Measurements from ENCODE around the gene PRKACA.

PRKACA gene

DNA sequence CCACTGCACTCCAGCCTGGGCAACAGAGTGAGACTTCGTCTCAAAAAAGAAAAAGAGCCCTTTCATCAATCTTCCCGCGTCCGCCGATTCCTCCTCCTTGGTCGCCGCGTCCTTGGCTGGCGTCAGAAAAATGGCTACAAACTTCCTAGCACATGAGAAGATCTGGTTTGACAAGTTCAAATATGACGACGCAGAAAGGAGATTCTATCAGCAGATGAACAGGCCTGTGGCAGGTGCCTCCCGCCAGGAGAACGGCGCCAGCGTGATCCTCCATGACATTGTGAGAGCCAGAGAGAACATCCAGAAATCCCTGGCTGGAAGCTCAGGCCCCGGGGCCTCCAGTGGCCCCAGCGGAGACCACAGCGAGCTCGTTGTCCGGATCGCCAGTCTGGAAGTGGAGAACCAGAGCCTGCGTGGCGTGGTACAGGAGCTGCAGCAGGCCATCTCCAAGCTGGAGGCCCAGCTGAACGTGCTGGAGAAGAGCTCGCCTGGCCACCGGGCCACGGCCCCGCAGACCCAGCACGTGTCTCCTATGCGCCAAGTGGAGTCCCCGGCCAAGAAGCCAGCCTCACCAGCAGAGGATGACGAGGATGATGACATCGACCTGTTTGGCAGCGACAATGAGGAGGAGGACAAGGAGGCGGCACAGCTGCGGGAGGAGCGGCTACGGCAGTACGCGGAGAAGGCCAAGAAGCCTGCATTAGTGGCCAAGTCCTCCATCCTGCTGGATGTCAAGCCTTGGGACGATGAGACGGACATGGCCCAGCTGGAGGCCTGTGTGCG is 47.1 kb downstream of the PRKACA start:
- DNase-seq (ENCODE audit: low read depth): no peak
- no peak for TF ChIP-seq CTCF (conservative IDR thresholded peaks at IDR 0.05; ENCODE audit: low read depth, low read length)
- no peak overlapping the region for H3K4me3 ChIP-seq (ENCODE audit: low read depth, low read length)

DNA sequence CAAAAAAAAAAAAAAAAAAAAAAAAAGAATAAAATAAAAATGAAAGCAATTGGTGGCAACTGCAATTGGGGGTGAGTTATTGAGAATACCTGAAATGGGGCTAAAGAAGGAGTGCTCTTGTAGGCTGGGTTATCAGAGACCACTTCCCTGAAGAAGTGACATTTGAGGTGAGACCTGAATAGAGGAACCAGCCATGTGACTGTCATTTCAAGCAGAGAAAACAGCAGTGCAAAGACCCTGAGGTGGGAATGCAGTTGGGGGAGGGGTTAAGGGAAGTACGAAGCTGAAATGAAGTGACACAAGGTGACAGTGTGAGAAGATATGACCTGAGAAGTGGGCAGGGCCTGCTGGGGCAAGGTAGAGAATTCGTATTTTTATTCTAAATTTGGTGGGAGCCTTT is 51.4 kb downstream of the PRKACA start:
- no peak for DNase-seq (ENCODE audit: low read depth)
- no peak overlapping the region for H3K4me3 ChIP-seq (ENCODE audit: low read depth, low read length)
- no peak for TF ChIP-seq CTCF (conservative IDR thresholded peaks at IDR 0.05; ENCODE audit: low read depth, low read length)

- no peak overlapping the region for H3K4me3 ChIP-seq (ENCODE audit: low read depth, low read length)
- DNase-seq (ENCODE audit: low read depth): no peak
- TF ChIP-seq CTCF (conservative IDR thresholded peaks at IDR 0.05; ENCODE audit: low read depth, low read length): no peak
Measured at GRCh38 chr19:14063105-14063504, 54.5 kb downstream of the PRKACA start.

GRCh38 chr19:14062558-14062855 is 55.1 kb downstream of the PRKACA start:
- DNase-seq (ENCODE audit: low read depth): no peak
- no peak overlapping the region for H3K4me3 ChIP-seq (ENCODE audit: low read depth, low read length)
- no peak for TF ChIP-seq CTCF (conservative IDR thresholded peaks at IDR 0.05; ENCODE audit: low read depth, low read length)

GRCh38 chr19:14061751-14062557 is 55.6 kb downstream of the PRKACA start, which contains the start of gene PALM3:
PALM3 (minus strand) TSS chr19:14062076; CDS start chr19:14061980, 96 bp downstream.
- no peak for TF ChIP-seq CTCF (conservative IDR thresholded peaks at IDR 0.05; ENCODE audit: low read depth, low read length)
- H3K4me3 ChIP-seq (ENCODE audit: low read depth, low read length): no peak within 1 kb of the TSS

DNA sequence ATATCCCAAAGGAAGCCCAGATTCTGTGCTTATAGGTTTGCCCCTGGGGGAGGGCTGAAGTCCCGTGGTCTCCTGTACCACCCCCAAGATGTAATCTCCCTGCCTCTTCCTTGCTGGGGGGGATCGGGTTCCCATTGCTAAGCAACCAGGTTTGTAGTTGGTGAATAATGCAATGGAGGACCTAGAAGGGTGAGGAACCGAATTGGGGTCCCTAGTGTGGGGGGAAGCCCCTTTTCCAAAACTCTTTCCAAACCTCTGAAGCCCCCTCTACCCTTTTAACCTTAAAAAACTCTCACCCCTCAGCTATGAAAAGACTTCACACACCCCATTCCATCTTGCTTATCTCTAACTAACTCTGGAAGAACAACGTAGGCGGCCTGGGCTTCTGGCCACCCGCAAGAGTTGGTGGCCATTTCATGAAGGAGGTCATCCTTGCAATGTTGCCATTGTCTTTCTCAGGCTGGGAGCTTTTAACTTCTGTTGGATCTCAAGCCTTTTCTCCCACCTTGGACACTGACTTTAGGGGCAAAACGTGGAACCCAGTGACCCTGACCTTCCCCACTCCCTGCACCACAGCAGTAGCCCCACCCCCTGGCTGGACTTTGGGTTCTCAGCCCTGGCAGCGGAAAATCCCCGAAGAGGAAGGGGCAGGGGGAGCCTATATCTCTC is 56.3 kb downstream of the PRKACA start:
- no peak overlapping the region for H3K4me3 ChIP-seq (ENCODE audit: low read depth, low read length)
- no peak for DNase-seq (ENCODE audit: low read depth)
- no peak for TF ChIP-seq CTCF (conservative IDR thresholded peaks at IDR 0.05; ENCODE audit: low read depth, low read length)

More at GRCh38 chr19:14061751-14062557, 55.6 kb downstream of the PRKACA start, which contains the start of gene PALM3:
- DNase-seq (ENCODE audit: low read depth): no peak
